ENCODE data around the gene SMG5. TPM values are rescaled to one million over a fixed set of nuclear protein-coding genes. Genes with fewer than 3 reads are reported as not detected.

SMG5 gene
- total RNA-seq, 1 experiment from 2014 or later: 103 TPM

DNA sequence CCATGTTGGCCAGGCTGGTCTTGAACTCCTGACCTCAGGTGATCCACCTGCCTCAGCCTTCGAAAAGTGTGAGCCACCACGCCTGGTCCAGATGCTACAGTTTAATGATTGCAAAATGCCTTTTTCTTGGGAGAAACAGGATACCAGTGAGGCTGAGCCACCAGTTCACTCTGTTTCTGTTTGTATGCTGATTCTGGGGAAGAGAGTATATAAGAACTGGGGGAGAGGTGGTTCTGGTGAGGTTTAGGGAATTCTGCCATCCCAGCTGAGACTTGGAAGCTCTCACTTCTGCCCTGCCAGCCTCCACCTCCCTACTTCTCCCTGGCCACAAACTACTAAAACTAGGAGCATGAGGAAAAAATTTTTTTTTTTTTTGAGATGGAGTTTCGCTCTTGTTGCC, 77.9 kb downstream of the SMG5 start:
- H4K20me1 ChIP-seq (ENCODE audit: control insufficient read depth, insufficient read depth, insufficient read length): no peaks in the 10 kb centered on the region
- H3K9me3 ChIP-seq (ENCODE audit: control insufficient read depth, low read depth, low read length): no peaks in the 10 kb centered on the region
- DNase-seq: no peak

More for the DNA sequence above, 77.9 kb downstream of the SMG5 start:
- H2BK12ac ChIP-seq (ENCODE audit: insufficient read length, low read depth, low read length): no peak overlapping the region
- H2BK5ac ChIP-seq (ENCODE audit: insufficient read length, low read length): no peak overlapping the region
- peak overlapping the region in 1 of 3 experiments; percentile 45; a peak in 1 of 7 replicates for H3K27ac Mint-ChIP-seq
- H3K9ac ChIP-seq (ENCODE audit: extremely low read depth, insufficient read length, low read length): peak overlapping the region; percentile 34
- H2BK20ac ChIP-seq (ENCODE audit: low read depth, low read length, poor library complexity, severe bottlenecking): no peak overlapping the region
- no peak overlapping the region for H4K8ac ChIP-seq (replicated peaks; ENCODE audit: insufficient read length, low read depth, low read length)
- no peak overlapping the region for H3T11ph ChIP-seq (ENCODE audit: low read length)
- H3K27me3 ChIP-seq (ENCODE audit: insufficient read depth, low read length): no peaks in the 10 kb centered on the region
- H3K9me3 Mint-ChIP-seq: no peaks in the 10 kb centered on the region
- peaks cover 18 to 19% of the 10 kb centered on the region in 2 experiments for H3K4me1 Mint-ChIP-seq
- H3K14ac ChIP-seq (ENCODE audit: insufficient read depth, low read length): no peak overlapping the region
- H2AFZ ChIP-seq (ENCODE audit: low read length): no peak overlapping the region
- TF ChIP-seq, protein P1, sequence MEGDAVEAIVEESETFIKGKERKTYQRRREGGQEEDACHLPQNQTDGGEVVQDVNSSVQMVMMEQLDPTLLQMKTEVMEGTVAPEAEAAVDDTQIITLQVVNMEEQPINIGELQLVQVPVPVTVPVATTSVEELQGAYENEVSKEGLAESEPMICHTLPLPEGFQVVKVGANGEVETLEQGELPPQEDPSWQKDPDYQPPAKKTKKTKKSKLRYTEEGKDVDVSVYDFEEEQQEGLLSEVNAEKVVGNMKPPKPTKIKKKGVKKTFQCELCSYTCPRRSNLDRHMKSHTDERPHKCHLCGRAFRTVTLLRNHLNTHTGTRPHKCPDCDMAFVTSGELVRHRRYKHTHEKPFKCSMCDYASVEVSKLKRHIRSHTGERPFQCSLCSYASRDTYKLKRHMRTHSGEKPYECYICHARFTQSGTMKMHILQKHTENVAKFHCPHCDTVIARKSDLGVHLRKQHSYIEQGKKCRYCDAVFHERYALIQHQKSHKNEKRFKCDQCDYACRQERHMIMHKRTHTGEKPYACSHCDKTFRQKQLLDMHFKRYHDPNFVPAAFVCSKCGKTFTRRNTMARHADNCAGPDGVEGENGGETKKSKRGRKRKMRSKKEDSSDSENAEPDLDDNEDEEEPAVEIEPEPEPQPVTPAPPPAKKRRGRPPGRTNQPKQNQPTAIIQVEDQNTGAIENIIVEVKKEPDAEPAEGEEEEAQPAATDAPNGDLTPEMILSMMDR (conservative IDR thresholded peaks at IDR 0.05): no peak
- H3K36me3 Mint-ChIP-seq (ENCODE audit: insufficient read depth in 1 of 3, low read depth in 3 of 3): peaks cover 7 to 52% (median 19%) of the 10 kb centered on the region in 3 experiments; a peak in 6 of 7 replicates
- no peaks in the 10 kb centered on the region for H3K27me3 Mint-ChIP-seq (ENCODE audit: low read depth)
- H4K91ac ChIP-seq (ENCODE audit: insufficient read length, low read depth, low read length): no peak overlapping the region
- H3K23ac ChIP-seq (ENCODE audit: insufficient read length, low read depth, low read length): no peak overlapping the region
- H3K4me1 ChIP-seq (ENCODE audit: insufficient read depth, low read length): no peaks in the 10 kb centered on the region; the same call in 1 of the 2 replicates
- no peak overlapping the region for H3K4me2 ChIP-seq (ENCODE audit: insufficient read depth, insufficient read length, low read length)
- H3K56ac ChIP-seq (ENCODE audit: insufficient read length, low read depth, low read length): no peak overlapping the region
- H3K4me3 Mint-ChIP-seq: no peak overlapping the region
- no peak overlapping the region for H3K4ac ChIP-seq (ENCODE audit: low read depth, low read length)
- no peaks in the 10 kb centered on the region for H3K23me2 ChIP-seq (ENCODE audit: insufficient read length, low read depth, low read length, poor library complexity, severe bottlenecking)
- no peak overlapping the region for H3K18ac ChIP-seq (ENCODE audit: insufficient read length, low read depth, low read length)
- no CpG with 5 or more reads among the region's 3 CpGs for WGBS (ENCODE audit: extremely low coverage, insufficient read length, low lambda C conversion rate)
- H2AK5ac ChIP-seq (ENCODE audit: insufficient read length, low read length): no peak overlapping the region
- H2BK15ac ChIP-seq (ENCODE audit: low read depth, low read length): no peak overlapping the region
- H3K27ac ChIP-seq (ENCODE audit: insufficient read length, low read depth, low read length): no peak overlapping the region
- peaks cover 6% of the 10 kb centered on the region for H3K79me1 ChIP-seq (ENCODE audit: insufficient read depth, low read depth, low read length, poor library complexity, severe bottlenecking)
- H3K79me2 ChIP-seq (ENCODE audit: insufficient read depth, low read length): no peaks in the 10 kb centered on the region; the same call in 1 of the 2 replicates
- no peak overlapping the region for H4K5ac ChIP-seq (ENCODE audit: insufficient read length, low read depth, low read length)
- no peak overlapping the region for H2BK120ac ChIP-seq (ENCODE audit: low read depth, low read length, poor library complexity, severe bottlenecking)
